ENCODE results near the gene CSNK2B. TPM values are rescaled to one million over a fixed set of nuclear protein-coding genes. Genes with fewer than 3 reads are reported as not detected.

Gene CSNK2B
- polyA plus RNA-seq, 1 donor (not counting 4 experiments of a cell fraction or from before 2014, with no cell fraction given), result 43.7 TPM

DNA sequence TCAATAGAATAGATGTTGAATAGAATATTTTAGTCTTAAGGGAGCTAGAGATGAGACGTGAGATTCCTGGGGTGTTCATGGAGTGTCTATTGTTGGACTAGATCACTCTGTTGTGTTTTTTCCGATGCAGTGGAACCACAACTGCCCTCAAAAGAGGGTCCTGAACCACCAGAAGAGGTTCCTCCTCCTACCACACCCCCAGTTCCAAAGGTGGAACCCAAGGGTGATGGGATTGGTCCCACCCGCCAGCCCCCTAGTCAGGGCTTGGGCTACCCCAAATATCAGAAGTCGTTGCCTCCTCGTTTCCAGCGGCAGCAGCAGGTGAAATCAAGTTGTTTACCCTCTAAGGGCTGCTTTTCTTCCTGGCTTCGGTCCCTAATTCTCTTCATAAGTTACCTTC lies 36.9 kb upstream of the CSNK2B start:
- H3K79me2 ChIP-seq (ENCODE audit: control insufficient read depth, insufficient read depth, low read length), result peaks cover 70% of the 10 kb centered on the region
- peaks cover 81 to 93% of the 10 kb centered on the region in 2 experiments for H3K36me3 ChIP-seq (ENCODE audit: control insufficient read depth in 2 of 2, extremely low read depth in 1 of 2, insufficient read depth in 2 of 2, low read length in 2 of 2)
- DNase-seq (ENCODE audit: low read depth, low spot score) (no peak), FAIRE-seq (no peak)
- no peak overlapping the region for H3K4me3 ChIP-seq (ENCODE audit: control insufficient read depth in 2 of 3, extremely low read depth in 1 of 3, insufficient read depth in 2 of 3, low read depth in 1 of 3, low read length in 3 of 3)
- no peak overlapping the region for H3K4me2 ChIP-seq (ENCODE audit: control insufficient read depth, extremely low read depth, insufficient read depth, low read depth, low read length)
- H3K9ac ChIP-seq (ENCODE audit: control insufficient read depth, extremely low read depth, insufficient read depth, low read length), result no peak overlapping the region
- dilution Hi-C loops (cut with MboI; ENCODE audit: extremely low pct_ligation_motif_present, low sequenced_read_pairs), result no loop called here
- no peak for TF ChIP-seq EZH2 (IDR thresholded peaks at IDR 0.05; ENCODE audit: low read length)
- TF ChIP-seq, protein P1, sequence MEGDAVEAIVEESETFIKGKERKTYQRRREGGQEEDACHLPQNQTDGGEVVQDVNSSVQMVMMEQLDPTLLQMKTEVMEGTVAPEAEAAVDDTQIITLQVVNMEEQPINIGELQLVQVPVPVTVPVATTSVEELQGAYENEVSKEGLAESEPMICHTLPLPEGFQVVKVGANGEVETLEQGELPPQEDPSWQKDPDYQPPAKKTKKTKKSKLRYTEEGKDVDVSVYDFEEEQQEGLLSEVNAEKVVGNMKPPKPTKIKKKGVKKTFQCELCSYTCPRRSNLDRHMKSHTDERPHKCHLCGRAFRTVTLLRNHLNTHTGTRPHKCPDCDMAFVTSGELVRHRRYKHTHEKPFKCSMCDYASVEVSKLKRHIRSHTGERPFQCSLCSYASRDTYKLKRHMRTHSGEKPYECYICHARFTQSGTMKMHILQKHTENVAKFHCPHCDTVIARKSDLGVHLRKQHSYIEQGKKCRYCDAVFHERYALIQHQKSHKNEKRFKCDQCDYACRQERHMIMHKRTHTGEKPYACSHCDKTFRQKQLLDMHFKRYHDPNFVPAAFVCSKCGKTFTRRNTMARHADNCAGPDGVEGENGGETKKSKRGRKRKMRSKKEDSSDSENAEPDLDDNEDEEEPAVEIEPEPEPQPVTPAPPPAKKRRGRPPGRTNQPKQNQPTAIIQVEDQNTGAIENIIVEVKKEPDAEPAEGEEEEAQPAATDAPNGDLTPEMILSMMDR (optimal IDR thresholded peaks at IDR 0.05 in 1 of 3, IDR thresholded peaks at IDR 0.05 in 1 of 3, conservative IDR thresholded peaks at IDR 0.05 in 1 of 3; ENCODE audit: extremely low read depth in 1 of 3, insufficient read depth in 2 of 3, low read length in 3 of 3), result no peak
- no peaks in the 10 kb centered on the region for H3K27me3 ChIP-seq (ENCODE audit: control insufficient read depth, extremely low read depth, insufficient read depth, low read length)
- no peak overlapping the region for H2AFZ ChIP-seq (ENCODE audit: control insufficient read depth, low read length)
- H4K20me1 ChIP-seq (ENCODE audit: control insufficient read depth, extremely low read depth, insufficient read depth, low read length), result peaks cover 17% of the 10 kb centered on the region
- no peaks in the 10 kb centered on the region for H3K9me3 ChIP-seq (ENCODE audit: control insufficient read depth, low read depth, low read length)
- no peak overlapping the region for H3K27ac ChIP-seq (ENCODE audit: control insufficient read depth, insufficient read depth, low read length)
- H3K4me1 ChIP-seq (ENCODE audit: control insufficient read depth, extremely low read depth, insufficient read depth, low read length), result no peaks in the 10 kb centered on the region
- no peaks in the 10 kb centered on the region for H3K9me1 ChIP-seq (ENCODE audit: control insufficient read depth, extremely low read depth, insufficient read depth, low read length)

DNA sequence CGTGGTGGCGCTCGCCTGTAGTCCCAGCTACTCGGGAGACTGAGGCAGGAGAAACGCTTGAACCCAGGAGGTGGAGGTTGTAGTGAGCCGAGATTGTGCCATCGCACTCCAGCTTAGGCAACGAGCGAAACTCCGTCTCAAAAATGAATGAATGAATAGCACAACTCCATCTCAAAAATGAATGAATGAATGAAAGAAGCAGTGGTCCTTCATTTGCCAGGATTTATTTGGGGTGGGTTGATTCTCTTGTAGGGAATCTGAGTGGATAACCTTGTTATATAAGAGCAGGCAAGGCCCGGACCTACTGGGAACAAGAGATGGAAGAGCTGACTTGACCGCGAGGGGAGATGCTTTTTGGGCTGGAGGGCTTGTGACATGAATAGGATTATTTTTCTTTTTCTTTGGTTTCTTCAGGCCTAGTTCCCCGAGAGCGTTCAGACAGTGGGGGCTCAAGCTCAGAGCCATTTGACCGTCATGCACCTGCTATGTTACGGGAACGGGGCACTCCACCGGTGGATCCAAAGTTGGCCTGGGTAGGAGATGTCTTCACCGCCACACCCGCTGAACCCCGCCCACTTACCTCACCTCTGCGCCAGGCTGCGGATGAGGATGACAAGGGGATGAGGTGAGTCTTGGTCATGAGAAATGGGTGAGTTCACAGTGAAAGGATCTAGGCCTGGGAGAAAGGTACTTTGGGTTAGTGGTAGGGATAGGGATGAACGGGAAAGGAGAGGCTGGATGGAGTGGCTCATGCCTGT lies 35.5 kb upstream of the CSNK2B start:
- H4K20me1 ChIP-seq (ENCODE audit: control insufficient read depth, extremely low read depth, insufficient read depth, low read length), result peaks cover 15% of the 10 kb centered on the region
- dilution Hi-C loops (cut with MboI; ENCODE audit: extremely low pct_ligation_motif_present, low sequenced_read_pairs), result no loop called here
- FAIRE-seq, result no peak
- no peak overlapping the region for H3K4me2 ChIP-seq (ENCODE audit: control insufficient read depth, extremely low read depth, insufficient read depth, low read depth, low read length)
- H3K9me1 ChIP-seq (ENCODE audit: control insufficient read depth, extremely low read depth, insufficient read depth, low read length), result no peaks in the 10 kb centered on the region
- H3K9ac ChIP-seq (ENCODE audit: control insufficient read depth, extremely low read depth, insufficient read depth, low read length), result no peak overlapping the region
- peaks cover 84 to 92% of the 10 kb centered on the region in 2 experiments for H3K36me3 ChIP-seq (ENCODE audit: control insufficient read depth in 2 of 2, extremely low read depth in 1 of 2, insufficient read depth in 2 of 2, low read length in 2 of 2)
- H3K4me1 ChIP-seq (ENCODE audit: control insufficient read depth, extremely low read depth, insufficient read depth, low read length), result no peaks in the 10 kb centered on the region
- no peaks in the 10 kb centered on the region for H3K9me3 ChIP-seq (ENCODE audit: control insufficient read depth, low read depth, low read length)
- DNase-seq (ENCODE audit: low read depth, low spot score), result no peak
- no peaks in the 10 kb centered on the region for H3K27me3 ChIP-seq (ENCODE audit: control insufficient read depth, extremely low read depth, insufficient read depth, low read length)
- H3K27ac ChIP-seq (ENCODE audit: control insufficient read depth, insufficient read depth, low read length), result no peak overlapping the region
- no peak for TF ChIP-seq EZH2 (IDR thresholded peaks at IDR 0.05; ENCODE audit: low read length)
- TF ChIP-seq, protein P1 (optimal IDR thresholded peaks at IDR 0.05 in 1 of 3, IDR thresholded peaks at IDR 0.05 in 1 of 3, conservative IDR thresholded peaks at IDR 0.05 in 1 of 3; ENCODE audit: extremely low read depth in 1 of 3, insufficient read depth in 2 of 3, low read length in 3 of 3), result no peak
- H2AFZ ChIP-seq (ENCODE audit: control insufficient read depth, low read length), result no peak overlapping the region
- peaks cover 57% of the 10 kb centered on the region for H3K79me2 ChIP-seq (ENCODE audit: control insufficient read depth, insufficient read depth, low read length)
- no peak overlapping the region for H3K4me3 ChIP-seq (ENCODE audit: control insufficient read depth in 2 of 3, extremely low read depth in 1 of 3, insufficient read depth in 2 of 3, low read depth in 1 of 3, low read length in 3 of 3)

All from keratinocyte (primary cell).